ENCODE measurements around the gene BTBD2. TPM values are rescaled to one million over a fixed set of nuclear protein-coding genes. Genes with fewer than 3 reads are reported as not detected.

BTBD2 gene
- total and polyA plus RNA-seq, 8 donors: 63.1 to 112 (median 95.2) TPM

GRCh38 chr19:1984357-1984756 is 31.2 kb downstream of the BTBD2 start:
- DNase-seq: no peak
- H3K4me1 ChIP-seq: no peaks in the 10 kb centered on the region
- no peak for TF ChIP-seq CTCF (IDR thresholded peaks at IDR 0.05)
- H3K27me3 ChIP-seq: no peaks in the 10 kb centered on the region
- no peaks in the 10 kb centered on the region for H3K9me3 ChIP-seq
- no peak for ATAC-seq
- H3K4me3 ChIP-seq: no peak overlapping the region
- H3K36me3 ChIP-seq: peaks cover 0 to 100% of the 10 kb centered on the region in 2 donors
- no peak overlapping the region for H3K27ac ChIP-seq
- intact Hi-C loops (cut with DNase I): no loop called here

DNA sequence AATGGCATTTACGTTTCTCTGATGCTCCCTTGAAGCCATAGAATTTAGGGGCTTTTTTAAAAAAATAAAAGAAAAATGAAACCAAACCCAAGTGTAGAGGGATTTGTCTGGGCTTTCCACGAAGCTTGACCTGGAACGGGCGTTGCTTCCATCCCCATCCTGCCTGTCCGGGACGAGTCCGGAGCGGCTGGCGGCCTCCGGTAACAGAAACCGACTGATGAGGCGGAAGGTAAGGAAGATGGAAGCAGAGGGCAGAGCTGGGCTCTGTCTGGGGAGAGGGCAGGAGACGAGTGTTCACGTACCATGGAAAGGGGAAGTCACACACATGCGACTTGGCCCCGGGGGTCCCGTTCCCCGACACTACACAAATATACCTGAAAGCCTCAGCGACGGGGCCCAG is 34.3 kb downstream of the BTBD2 start:
- DNase-seq (no peak), ATAC-seq (no peak)
- no peak overlapping the region for H3K27ac ChIP-seq
- H3K27me3 ChIP-seq: no peaks in the 10 kb centered on the region
- H3K4me1 ChIP-seq: no peaks in the 10 kb centered on the region
- intact Hi-C loops (cut with DNase I): no loop called here
- TF ChIP-seq CTCF (IDR thresholded peaks at IDR 0.05): no peak
- H3K9me3 ChIP-seq: no peaks in the 10 kb centered on the region
- H3K4me3 ChIP-seq: no peak overlapping the region
- H3K36me3 ChIP-seq: peaks cover 0 to 100% of the 10 kb centered on the region in 2 donors

GRCh38 chr19:1980809-1981181 is 34.7 kb downstream of the BTBD2 start:
- H3K27ac ChIP-seq: no peak overlapping the region
- peaks cover 0 to 100% of the 10 kb centered on the region in 2 donors for H3K36me3 ChIP-seq
- H3K4me1 ChIP-seq: no peaks in the 10 kb centered on the region
- intact Hi-C loops (cut with DNase I): no loop called here
- no peaks in the 10 kb centered on the region for H3K9me3 ChIP-seq
- no peaks in the 10 kb centered on the region for H3K27me3 ChIP-seq
- DNase-seq (no peak), ATAC-seq (no peak)
- no peak overlapping the region for H3K4me3 ChIP-seq
- TF ChIP-seq CTCF (IDR thresholded peaks at IDR 0.05): no peak

DNA sequence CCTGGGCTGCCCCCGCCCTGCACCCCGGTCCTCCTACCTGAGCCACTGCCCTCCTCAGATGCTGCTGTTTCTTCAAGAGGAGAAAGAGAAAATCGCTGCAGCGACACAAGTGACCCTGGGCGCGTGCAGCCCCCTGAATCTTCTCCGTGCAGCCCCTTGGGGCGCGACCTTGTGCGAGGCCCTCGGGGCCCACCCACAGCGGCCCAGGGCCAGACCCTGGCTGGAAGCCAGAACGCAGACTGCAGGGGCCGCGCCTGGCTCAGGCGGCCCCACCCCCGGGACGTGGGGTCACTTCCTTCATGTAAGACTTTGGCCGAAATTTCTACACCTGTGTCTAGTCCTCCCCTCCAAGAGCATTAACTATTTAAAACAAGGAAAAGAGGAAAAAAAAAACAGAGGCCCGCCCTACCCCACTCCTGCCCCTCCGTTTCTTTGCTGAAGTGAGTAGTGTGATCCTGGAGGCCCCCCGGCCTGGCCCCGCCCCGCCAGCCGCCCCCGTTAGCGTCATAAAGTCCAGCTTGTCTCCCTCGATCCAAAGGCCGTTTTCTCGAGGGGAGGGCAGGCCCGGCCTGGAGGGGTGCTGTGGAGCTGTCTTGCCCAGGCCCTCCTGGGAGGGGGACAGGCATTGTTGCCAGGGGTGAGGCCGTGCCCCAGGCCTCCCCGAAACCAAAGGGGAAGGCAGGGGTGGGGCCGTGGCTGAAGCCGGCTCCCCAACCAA is 35.3 kb downstream of the BTBD2 start:
- ATAC-seq (no peak), DNase-seq (no peak)
- no peak for TF ChIP-seq CTCF (IDR thresholded peaks at IDR 0.05)
- no peak overlapping the region for H3K4me3 ChIP-seq
- no peak overlapping the region for H3K27ac ChIP-seq
- intact Hi-C loops (cut with DNase I): no loop called here
- no peaks in the 10 kb centered on the region for H3K27me3 ChIP-seq
- H3K36me3 ChIP-seq: peaks cover 0 to 100% of the 10 kb centered on the region in 2 donors
- no peaks in the 10 kb centered on the region for H3K9me3 ChIP-seq
- no peaks in the 10 kb centered on the region for H3K4me1 ChIP-seq

DNA sequence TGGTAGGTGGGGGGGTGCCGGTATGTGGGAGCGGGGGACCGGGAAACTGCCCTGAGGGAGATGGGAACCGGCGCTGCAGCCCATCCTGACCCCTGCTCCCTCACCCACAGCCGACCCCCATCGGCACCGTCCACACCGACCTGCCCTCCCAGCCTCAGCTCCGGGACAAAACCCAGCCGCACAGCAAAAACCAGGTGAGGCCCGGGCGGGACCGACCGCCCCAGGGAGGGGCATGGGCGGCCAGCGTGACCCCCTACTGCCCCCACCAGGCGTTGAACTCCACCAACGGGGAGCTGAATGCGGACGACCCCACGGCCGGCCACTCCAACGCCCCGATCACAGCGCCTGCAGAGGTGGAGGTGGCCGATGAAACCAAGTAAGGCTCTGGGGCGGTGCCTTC is 35.9 kb downstream of the BTBD2 start:
- H3K27ac ChIP-seq: no peak overlapping the region
- H3K4me3 ChIP-seq: no peak overlapping the region

More for the DNA sequence above, 35.9 kb downstream of the BTBD2 start:
- peaks cover 0 to 100% of the 10 kb centered on the region in 2 donors for H3K36me3 ChIP-seq
- ATAC-seq: no peak
- intact Hi-C loops (cut with DNase I): no loop called here
- no peaks in the 10 kb centered on the region for H3K27me3 ChIP-seq
- no peaks in the 10 kb centered on the region for H3K9me3 ChIP-seq
- no peaks in the 10 kb centered on the region for H3K4me1 ChIP-seq
- no peak for TF ChIP-seq CTCF (IDR thresholded peaks at IDR 0.05)
- DNase-seq: no peak

Data from left lung (tissue), 10 donors.